ENCODE measurements around the gene RDM1. TPM values are rescaled to one million over a fixed set of nuclear protein-coding genes. Genes with fewer than 3 reads are reported as not detected.

The RDM1 gene
- total RNA-seq, 4 donors from 2014 or later: 0.79 TPM; not detected in 3

- Histone ChIP-seq H3K9me3 (no peaks in the 10 kb centered on the region), H3K4me1 (no peaks in the 10 kb centered on the region), H3K4me3 (no peak overlapping the region), H3K27ac (no peak overlapping the region), H3K27me3 (no peaks in the 10 kb centered on the region), H3K36me3 (no peaks in the 10 kb centered on the region)
- no peak for ATAC-seq
- WGBS, 2 donors (ENCODE audit: low coverage in 1 of 2): 100% methylated on average over 1 of the region's 1 CpG; no CpG with 5 or more reads in 1 of the 2 donors
- TF ChIP-seq POLR2AphosphoS5 (IDR thresholded peaks at IDR 0.05) (no peak), POLR2A (IDR thresholded peaks at IDR 0.05) (no peak), EP300 (IDR thresholded peaks at IDR 0.05) (no peak), CTCF (IDR thresholded peaks at IDR 0.05) (no peak)
Observed at GRCh38 chr17:35920229-35920628, 10.3 kb downstream of the RDM1 start.

GRCh38 chr17:35918665-35919064, 11.9 kb downstream of the RDM1 start:
- no peak overlapping the region for H3K27ac ChIP-seq
- no peaks in the 10 kb centered on the region for H3K27me3 ChIP-seq
- ATAC-seq: peak; percentile 43
- no peaks in the 10 kb centered on the region for H3K36me3 ChIP-seq
- 44 to 79% methylated on average over 2 to 3 of the region's 3 CpGs for WGBS, 2 donors (ENCODE audit: low coverage in 1 of 2)
- no peak overlapping the region for H3K4me3 ChIP-seq
- H3K4me1 ChIP-seq: no peaks in the 10 kb centered on the region
- no peaks in the 10 kb centered on the region for H3K9me3 ChIP-seq
- TF ChIP-seq POLR2A (IDR thresholded peaks at IDR 0.05) (no peak), POLR2AphosphoS5 (IDR thresholded peaks at IDR 0.05) (no peak)

GRCh38 chr17:35917519-35918213, 12.9 kb downstream of the RDM1 start:
- WGBS, 2 donors (ENCODE audit: low coverage in 1 of 2): 97% methylated on average over 18 of the region's 29 CpGs; no CpG with 5 or more reads in 1 of the 2 donors
- Histone ChIP-seq H3K27me3 (no peaks in the 10 kb centered on the region), H3K4me3 (no peak overlapping the region), H3K4me1 (no peaks in the 10 kb centered on the region), H3K27ac (no peak overlapping the region), H3K9me3 (no peaks in the 10 kb centered on the region), H3K36me3 (no peaks in the 10 kb centered on the region)
- no peak for ATAC-seq
- no peak for TF ChIP-seq POLR2A (IDR thresholded peaks at IDR 0.05)
- no peak for TF ChIP-seq POLR2AphosphoS5 (IDR thresholded peaks at IDR 0.05)
- no peak for TF ChIP-seq CTCF (IDR thresholded peaks at IDR 0.05)
- TF ChIP-seq EP300 (IDR thresholded peaks at IDR 0.05): no peak

GRCh38 chr17:35915153-35915964, 15.2 kb downstream of the RDM1 start:
- no CpG with 5 or more reads among the region's 3 CpGs for WGBS, 2 donors (ENCODE audit: low coverage in 1 of 2)
- no peak overlapping the region for H3K27ac ChIP-seq
- no peak for ATAC-seq
- no peaks in the 10 kb centered on the region for H3K27me3 ChIP-seq
- TF ChIP-seq POLR2AphosphoS5 (IDR thresholded peaks at IDR 0.05): no peak
- no peak for TF ChIP-seq POLR2A (IDR thresholded peaks at IDR 0.05)
- no peak for TF ChIP-seq EP300 (IDR thresholded peaks at IDR 0.05)
- TF ChIP-seq CTCF (IDR thresholded peaks at IDR 0.05): no peak
- no peak overlapping the region for H3K4me3 ChIP-seq
- H3K9me3 ChIP-seq: no peaks in the 10 kb centered on the region
- no peaks in the 10 kb centered on the region for H3K4me1 ChIP-seq
- no peaks in the 10 kb centered on the region for H3K36me3 ChIP-seq

GRCh38 chr17:35914354-35914753, 16.2 kb downstream of the RDM1 start:
- ATAC-seq: no peak
- Histone ChIP-seq H3K4me1 (no peaks in the 10 kb centered on the region), H3K4me3 (no peak overlapping the region), H3K27me3 (no peaks in the 10 kb centered on the region), H3K27ac (no peak overlapping the region), H3K36me3 (no peaks in the 10 kb centered on the region), H3K9me3 (no peaks in the 10 kb centered on the region)
- WGBS, 2 donors (ENCODE audit: low coverage in 1 of 2): no CpG with 5 or more reads among the region's 1 CpG
- TF ChIP-seq EP300 (IDR thresholded peaks at IDR 0.05) (no peak), POLR2A (IDR thresholded peaks at IDR 0.05) (no peak), POLR2AphosphoS5 (IDR thresholded peaks at IDR 0.05) (no peak), CTCF (IDR thresholded peaks at IDR 0.05) (no peak)
